ENCODE data around the gene ELMOD3.
"Not testable (repeated sequence)": the region's sequence is repeated elsewhere in the genome, so short reads cannot be mapped to it uniquely, and the experiment has no call there.

The ELMOD3 gene

DNA sequence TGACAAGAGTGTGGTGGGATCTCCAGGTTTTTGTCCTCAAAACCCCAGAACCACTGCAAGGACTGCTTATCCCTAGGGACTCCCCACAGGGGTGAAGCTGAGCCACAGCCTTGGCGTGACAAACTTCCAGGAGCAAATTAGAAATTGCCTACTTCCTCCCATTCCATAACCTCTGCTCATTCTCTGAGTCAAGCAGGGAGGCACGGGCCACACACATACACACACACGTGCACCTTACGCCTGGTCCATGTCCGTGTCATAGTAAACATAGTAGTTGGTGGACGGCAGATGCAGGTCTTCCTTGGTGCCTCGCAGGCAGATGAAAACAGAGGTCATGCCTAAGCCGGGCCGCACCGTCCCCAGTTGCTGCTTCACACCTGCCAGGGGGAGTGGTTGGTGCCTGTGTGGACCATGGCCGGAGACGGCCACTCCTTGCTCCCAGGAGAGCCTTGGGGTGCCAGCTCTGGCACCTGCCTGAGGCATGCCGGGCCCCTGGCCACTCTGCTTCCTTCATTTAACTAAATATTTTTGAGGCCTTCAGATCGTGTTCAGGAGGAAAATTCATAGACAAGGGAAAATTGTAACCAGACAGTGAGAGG, 10.1 kb upstream of the ELMOD3 start:
- no peak for DNase-seq (ENCODE audit: low read depth)
- H3K4me3 ChIP-seq (ENCODE audit: low read depth, low read length): no peak overlapping the region
- TF ChIP-seq, protein P1, sequence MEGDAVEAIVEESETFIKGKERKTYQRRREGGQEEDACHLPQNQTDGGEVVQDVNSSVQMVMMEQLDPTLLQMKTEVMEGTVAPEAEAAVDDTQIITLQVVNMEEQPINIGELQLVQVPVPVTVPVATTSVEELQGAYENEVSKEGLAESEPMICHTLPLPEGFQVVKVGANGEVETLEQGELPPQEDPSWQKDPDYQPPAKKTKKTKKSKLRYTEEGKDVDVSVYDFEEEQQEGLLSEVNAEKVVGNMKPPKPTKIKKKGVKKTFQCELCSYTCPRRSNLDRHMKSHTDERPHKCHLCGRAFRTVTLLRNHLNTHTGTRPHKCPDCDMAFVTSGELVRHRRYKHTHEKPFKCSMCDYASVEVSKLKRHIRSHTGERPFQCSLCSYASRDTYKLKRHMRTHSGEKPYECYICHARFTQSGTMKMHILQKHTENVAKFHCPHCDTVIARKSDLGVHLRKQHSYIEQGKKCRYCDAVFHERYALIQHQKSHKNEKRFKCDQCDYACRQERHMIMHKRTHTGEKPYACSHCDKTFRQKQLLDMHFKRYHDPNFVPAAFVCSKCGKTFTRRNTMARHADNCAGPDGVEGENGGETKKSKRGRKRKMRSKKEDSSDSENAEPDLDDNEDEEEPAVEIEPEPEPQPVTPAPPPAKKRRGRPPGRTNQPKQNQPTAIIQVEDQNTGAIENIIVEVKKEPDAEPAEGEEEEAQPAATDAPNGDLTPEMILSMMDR (IDR thresholded peaks at IDR 0.05; ENCODE audit: control insufficient read depth, extremely low read depth, insufficient read depth): no peak

DNA sequence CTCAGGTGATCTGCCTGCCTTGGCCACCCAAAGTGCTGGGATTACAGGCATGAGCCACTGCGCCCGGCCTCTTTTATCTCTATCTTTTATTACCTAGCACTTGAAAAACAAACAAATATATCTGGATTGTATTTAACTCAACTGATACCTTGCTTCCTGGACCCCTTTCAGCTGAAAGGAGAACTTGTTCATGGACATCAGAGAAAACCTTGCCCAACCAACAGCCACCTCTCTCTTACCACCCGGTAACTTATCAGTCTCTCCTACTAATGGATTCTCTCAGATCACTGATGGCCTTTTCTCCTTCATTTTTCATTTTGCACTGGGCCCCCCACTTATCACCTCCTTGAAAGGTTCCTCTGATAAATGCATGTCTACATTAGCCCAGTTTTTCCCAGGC, 7.0 kb upstream of the ELMOD3 start:
- TF ChIP-seq, protein P1 (IDR thresholded peaks at IDR 0.05; ENCODE audit: control insufficient read depth, extremely low read depth, insufficient read depth): no peak
- no peak for DNase-seq (ENCODE audit: low read depth)
- H3K4me3 ChIP-seq (ENCODE audit: low read depth, low read length): no peak overlapping the region

DNA sequence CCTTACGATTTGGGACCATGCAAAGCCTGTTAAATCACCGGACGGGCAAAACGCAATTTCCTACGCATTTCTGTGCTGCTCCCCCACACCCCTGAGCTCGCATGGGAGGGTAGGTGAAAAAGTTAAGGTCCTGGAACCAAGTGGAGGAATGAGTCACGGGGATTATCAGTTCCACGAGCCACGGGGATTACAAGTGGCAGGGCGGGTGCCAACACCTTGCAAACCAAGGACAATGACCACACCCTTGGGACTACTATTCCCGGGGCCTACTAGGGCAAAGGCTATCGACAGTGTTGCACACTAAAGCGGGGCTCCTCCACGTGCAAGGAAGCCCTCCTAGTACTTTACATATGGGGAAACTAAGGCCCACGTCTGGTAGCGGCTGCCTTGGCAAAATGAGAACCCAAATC, 688 bp upstream of the ELMOD3 start:
- no peak for DNase-seq (ENCODE audit: low read depth)
- H3K4me3 ChIP-seq (ENCODE audit: low read depth, low read length): peak overlapping the region; percentile 96
- TF ChIP-seq, protein P1 (IDR thresholded peaks at IDR 0.05; ENCODE audit: control insufficient read depth, extremely low read depth, insufficient read depth): no peak

DNA sequence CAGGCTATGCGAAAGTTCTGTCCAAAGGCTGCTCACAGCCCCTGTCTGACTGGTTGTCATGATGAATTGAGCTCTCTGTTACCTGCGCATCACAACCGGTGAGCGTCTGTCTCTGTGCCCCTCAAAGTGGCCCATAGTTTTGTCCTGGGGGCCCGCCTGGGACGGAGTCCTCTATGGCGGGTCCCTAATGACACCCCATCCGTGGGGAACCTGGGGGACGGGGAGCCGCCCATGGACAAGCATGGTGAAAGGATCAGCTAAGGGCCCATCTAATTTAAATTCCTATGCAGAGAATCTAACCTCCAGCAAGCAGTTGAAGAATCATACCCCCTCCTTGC, 473 bp downstream of the ELMOD3 start:
- H3K4me3 ChIP-seq (ENCODE audit: low read depth, low read length): peak overlapping the region; percentile 96
- TF ChIP-seq, protein P1 (IDR thresholded peaks at IDR 0.05; ENCODE audit: control insufficient read depth, extremely low read depth, insufficient read depth): no peak
- DNase-seq (ENCODE audit: low read depth): no peak

DNA sequence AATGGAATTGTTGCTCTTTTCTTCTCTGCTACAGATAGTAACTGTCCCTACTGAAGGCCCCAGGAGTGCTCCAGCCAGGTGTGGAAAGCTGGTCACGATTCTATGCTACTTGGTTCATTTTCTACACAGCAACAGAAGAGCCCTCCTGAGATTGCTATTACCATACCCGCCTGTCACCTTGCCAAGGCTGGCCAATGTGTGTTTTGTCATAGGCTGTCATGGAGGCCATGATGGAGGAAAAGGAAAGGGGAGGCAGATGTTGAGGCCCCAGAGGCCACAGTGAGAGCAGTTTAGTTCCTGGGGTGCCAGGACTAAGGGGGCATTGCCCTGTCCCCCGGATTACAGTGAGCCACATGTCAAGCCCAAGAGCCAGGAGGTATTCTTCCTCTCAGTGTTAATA, 952 bp downstream of the ELMOD3 start:
- no peak for DNase-seq (ENCODE audit: low read depth)
- TF ChIP-seq, protein P1 (IDR thresholded peaks at IDR 0.05; ENCODE audit: control insufficient read depth, extremely low read depth, insufficient read depth): no peak
- H3K4me3 ChIP-seq (ENCODE audit: low read depth, low read length): peak overlapping the region; percentile 96

DNA sequence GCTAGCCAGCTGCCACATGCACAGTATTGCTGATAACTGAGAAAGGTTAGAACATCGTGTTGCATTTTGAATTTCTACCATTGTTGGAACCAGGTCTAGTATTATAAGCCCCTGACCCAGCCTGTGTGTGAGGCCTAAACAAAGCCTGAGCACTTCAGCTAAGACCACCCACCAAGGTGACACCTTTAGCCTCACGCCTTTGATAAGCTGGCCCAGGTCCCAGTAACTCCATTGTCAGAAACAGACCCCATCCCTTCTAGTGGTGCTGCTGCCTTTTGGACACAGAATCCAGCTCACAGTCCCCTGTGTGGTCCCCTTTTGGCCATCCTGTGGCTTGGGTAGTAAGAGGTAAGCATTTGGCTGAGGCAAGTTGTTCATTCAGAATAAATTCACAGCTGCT, 1.6 kb downstream of the ELMOD3 start:
- no peak for DNase-seq (ENCODE audit: low read depth)
- no peak overlapping the region for H3K4me3 ChIP-seq (ENCODE audit: low read depth, low read length)
- TF ChIP-seq, protein P1 (IDR thresholded peaks at IDR 0.05; ENCODE audit: control insufficient read depth, extremely low read depth, insufficient read depth): no peak

DNA sequence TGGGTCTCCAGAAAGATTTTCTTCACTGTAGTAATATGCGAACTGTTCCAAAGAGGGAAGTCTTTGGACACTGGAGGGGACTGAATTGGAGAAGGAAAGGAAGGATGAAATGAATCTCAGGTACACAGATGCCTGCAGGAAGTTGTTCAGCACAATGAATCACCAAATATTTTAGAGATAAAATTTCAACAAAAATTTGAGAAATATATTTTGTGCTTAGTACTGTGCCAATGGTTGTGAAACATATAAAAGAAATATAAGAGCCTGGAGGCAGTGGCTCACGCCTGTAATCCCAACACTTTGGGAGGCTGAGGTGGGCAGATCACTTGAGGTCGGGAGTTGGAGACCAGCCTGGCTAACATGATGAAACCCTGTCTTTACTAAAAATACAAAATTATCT, 3.2 kb downstream of the ELMOD3 start:
- no peak overlapping the region for H3K4me3 ChIP-seq (ENCODE audit: low read depth, low read length)
- TF ChIP-seq, protein P1 (IDR thresholded peaks at IDR 0.05; ENCODE audit: control insufficient read depth, extremely low read depth, insufficient read depth): no peak
- DNase-seq (ENCODE audit: low read depth): no peak

DNA sequence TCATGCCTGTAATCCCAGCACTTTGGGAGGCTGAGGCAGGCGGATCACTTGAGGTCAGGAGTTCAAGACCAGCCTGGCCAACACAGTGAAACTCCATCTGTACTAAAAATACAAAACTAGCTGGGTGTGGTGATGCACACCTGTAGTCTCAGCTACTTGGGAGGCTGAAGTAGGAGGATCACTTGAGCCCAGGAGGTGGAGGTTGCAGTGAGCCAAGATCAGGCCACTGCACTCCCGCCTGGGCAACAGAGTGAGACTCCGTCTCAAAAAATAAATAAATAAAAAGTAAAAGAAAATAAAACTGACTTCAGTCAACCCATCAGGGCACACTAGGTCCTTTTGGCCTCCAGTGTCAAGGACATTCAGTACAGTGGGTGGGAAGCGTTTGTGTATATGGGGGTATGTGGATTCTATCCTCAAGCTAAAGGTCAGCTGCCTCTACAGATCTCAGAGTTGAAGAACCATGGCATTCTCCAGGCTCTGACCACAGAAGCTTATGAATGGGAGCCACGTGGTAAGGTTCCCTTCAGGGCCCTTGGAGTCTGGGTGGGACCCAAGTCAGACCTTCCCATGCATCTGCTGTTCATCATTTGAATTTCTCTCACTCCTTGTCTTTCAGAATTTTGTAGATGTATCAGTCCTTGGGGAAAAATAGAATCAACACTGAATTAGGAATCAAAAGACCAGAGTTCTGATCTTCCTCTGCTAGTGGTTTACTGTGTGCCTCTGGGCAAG, 8.3 kb downstream of the ELMOD3 start:
- DNase-seq (ENCODE audit: low read depth); H3K4me3 ChIP-seq (ENCODE audit: low read depth, low read length): not testable (repeated sequence)
